ENCODE data around the gene HACD4.
"Not testable (repeated sequence)": the region's sequence is repeated elsewhere in the genome, so short reads cannot be mapped to it uniquely, and the experiment has no call there.

Gene HACD4

DNA sequence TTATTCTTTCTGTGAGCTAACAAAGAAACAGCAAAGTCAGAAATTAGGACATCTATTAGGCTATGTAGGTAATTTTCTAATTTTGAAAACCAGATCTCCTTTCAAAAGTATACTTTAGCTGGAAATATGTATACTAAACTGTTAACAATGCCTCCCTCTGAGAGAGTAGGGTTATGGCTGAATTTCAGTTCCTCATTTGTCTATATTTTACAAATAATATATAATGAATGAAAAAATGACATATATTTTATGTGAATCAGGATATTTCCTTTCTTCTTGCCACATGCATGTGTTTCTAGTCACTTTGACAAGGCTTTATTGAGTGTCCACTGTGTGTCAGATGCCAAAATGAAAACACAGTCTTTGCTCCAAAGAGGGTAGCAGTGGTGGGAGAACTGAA is 15.4 kb downstream of the HACD4 start:
- no peak for DNase-seq

DNA sequence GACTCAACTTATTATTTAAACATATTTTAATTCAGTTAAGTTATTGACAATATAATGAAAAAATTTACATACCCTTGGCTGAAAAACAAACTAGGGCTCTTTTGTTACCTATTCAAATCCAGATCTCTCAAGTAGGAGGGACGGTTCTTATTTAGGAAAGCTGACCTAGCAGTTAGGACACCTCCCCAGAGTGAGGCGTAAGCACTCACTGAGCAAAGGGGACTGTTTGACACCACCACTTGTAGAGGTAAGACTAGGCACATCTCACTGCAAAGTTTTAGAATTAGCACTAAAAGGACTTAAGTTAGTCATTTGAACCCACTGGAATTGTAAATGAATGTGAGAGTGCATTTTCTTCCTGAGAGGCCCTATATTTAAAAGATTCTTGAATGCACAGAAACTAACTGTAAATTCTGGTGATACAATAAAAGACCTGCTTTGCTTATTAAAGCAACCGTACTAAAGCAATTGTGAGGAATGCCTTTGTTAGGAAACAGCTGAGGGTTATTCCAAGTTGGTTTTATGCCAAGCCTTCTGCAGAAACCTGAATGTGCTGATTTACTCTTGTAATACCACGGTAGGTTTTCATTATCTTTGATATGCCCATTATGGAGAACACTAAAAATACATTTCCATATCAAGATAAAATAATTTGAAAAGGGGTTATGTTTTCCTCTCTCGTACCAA is 16.2 kb downstream of the HACD4 start:
- DNase-seq, result no peak

DNA sequence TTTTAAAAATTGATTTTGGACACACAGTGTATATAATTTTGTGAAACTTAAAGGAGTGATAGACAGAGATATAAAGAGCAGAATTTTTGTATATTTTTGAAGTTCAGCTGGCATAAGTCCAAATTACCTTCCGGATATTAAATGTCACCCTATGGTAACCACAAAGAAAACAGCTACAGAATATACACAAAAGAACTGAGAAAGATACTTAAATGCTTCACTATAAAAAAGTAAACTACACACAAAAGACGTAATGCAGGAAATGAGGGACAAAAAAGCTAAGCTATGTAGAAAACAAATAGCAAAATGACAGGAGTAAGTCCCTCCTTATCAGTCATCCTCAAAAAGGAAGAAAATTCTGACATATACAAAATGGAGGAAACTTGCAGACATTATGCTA is 29.4 kb downstream of the HACD4 start:
- no peak for DNase-seq

DNA sequence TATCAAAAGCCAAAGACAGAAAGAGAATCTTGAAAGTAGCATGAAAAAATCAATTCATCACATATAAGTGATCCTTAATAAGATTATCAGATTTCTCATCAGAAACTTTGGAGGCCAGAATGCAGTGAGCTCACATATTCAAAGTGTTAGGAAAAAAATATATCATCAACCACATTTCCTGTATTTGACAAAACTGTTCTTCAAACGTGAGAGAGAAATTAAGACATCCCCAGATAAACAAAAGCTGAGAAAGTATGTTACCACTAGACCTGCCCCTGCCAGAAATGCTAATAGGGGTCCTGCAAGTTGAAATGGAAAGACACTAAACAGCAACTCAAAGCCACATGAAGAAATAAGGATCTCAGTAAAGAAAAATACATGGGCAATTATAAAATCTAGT is 29.9 kb downstream of the HACD4 start:
- no peak for DNase-seq

DNA sequence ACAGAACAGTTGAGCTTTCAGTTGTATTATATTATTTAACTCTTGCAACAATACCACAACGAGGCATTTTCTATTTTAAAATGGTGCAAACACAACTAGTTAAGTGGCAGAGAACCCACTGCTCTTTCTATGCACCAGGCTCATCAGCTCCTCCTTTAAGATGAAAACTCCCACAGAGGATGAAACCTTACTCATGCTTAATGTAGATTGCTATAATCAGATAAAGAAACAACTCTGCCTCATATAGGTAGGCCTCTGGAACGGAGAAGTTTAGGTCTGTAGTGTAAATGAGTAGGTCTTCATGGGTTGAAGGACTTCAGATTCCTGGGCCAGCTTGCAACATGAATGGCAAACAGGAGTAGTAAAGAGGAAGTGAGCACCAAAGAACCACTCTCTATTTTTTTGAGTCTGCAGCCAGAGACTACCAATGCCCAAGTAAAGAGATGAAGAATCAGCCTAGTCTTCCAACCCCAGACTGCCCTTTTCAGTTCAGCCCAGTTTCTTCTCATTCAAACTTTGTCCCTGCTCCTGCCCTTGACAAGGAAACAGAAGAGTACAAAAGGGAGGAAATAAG is 33.9 kb downstream of the HACD4 start:
- no peak for DNase-seq

DNA sequence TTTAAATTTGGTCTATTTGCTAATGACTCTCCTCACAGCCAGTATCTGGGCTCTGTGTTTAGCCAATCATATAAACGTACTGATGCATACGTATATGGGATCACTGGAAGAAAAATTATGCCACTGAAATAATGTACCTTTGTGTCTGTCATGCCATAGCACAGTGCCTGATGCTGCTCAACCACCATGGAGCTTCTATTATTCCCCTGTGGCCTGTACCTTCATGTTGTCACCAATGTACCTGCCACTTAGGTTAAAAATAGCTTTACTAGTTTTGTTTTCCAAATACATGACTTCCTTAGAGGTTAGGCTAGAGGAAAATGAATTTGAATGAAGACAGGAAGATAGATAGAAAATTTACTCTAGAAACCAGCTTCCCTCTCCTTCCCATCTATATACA is 34.6 kb downstream of the HACD4 start:
- DNase-seq, result no peak

DNA sequence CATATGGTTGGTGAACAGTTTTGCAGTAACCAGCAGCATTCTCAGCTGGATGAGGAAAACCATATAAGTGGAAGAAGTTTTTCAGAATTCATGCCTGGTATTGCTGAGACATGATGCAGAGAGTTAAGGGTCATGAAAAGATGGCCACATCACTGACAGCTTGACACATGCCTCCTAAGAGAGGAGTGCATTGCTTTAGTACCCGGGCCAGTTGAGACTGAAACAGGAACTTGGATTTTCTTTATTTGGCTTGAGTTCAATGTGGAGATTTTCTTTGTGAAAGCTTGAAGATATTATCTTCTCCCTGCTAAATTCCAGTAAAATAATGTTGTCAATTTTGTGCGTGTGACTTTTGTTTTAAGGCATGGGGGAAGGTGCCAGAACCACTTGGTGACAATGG is 35.8 kb downstream of the HACD4 start:
- DNase-seq, result no peak

GRCh38 chr9:20994486-20994885 is 37.0 kb downstream of the HACD4 start:
- DNase-seq, result no peak

DNA sequence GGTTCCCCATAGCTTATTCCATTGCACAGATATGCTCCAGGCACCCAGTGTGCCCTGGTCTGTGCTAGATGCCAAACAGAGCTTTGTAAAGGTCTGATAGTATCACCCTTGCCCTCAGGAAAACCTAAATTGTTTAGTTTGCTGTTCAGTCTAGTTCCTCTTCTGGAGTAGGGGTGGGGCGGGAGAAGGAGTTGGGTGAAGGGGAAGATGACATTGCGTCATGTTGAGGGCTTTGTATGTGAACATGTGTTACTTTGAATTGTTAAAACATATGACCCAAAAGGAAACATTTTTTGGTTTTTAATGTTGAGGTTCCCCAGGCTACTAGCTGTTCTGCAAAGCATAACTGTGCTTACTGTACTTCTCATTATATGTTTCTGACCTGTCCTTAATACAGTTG is 40.6 kb downstream of the HACD4 start:
- DNase-seq, result no peak

DNA sequence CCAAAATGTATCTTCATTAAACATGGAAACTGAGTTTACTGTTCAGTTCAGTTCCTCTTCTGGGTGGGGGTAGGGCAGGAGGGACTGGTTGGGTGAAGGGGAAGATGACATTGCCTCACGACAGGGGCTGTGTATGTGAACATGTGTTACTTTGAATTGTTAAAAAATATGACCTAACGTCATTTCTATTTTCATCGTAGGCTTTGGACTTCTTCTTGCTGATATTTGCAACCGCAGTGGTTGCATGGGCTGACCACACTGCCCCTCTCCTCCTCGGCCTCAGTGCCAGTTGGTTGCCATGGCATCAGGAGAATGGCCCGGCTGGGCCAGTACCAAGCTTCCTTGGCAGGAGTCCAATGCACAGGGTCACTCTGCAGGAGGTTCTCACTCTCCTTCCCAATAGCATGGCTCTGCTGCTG is 41.5 kb downstream of the HACD4 start:
- DNase-seq, result no peak

DNA sequence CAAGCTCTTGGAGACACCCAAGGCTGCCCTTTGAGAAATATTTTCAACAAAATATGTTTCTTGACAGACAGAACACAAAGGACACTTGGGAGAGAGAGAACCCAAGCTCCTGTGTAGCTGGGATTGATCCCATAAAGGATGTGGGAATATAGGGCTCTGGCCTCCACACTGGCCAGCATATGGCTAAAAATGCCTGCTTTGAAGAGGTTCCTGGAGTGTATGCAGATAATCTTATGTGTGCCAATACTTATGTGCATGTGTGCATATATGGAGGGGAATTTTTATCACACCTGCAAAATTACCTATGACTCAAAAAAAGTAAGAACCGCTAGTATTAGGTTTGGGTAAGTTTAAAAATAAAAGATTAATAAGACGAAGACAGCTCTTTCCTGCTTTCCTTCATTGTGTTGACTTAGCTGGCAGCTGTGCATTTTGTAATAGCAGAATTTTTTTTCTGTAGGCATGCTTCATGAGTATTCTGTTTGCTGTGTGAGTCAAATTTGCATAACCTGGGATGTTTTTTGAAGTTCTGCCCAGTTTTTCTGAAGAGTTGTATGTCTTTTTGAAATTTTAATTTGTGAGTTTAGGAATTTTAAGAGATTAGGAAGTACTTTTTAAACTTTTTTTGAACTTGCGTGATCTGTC is 42.6 kb downstream of the HACD4 start:
- no peak for DNase-seq

- DNase-seq, result no peak
Measured at GRCh38 chr9:20988061-20988460, 43.4 kb downstream of the HACD4 start.

GRCh38 chr9:20987521-20987920 is 43.9 kb downstream of the HACD4 start:
- DNase-seq, result no peak

DNA sequence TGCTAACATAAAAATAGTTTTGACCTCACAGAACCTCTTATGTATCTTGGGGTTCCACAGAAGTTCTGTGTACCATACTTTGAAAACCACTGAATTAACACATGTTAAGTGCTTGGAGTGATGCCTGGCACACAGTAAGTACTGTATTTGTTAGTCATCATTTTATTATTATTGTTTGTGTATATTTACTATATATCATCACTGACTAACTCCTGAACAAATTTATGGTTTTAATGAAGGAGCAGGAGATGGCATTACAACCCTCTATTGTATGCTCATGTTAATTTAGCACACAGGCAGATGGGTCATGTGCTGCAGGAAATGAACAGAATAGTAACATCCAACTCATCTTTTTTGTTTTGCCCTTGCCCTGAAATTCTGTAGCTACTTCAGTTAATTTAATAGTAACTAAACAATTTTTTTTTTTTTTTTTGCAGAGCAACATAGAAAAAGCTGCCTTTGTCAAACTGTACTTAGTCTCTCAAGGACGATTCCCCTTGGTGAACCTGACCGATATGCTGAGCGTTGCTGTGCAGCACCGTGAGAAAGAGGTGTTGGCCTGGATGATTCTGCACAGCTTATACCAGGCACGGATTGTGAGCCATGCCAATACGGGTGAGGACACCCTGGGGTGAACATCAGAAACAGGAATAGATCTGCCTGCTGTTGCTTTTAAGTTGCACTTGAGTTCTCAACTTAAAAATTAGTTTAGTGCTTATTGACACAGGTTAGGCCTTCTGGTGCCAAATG is 45.4 kb downstream of the HACD4 start:
- no peak for DNase-seq

- no peak for DNase-seq
Measured at GRCh38 chr9:20984506-20984905, 46.9 kb downstream of the HACD4 start.

DNA sequence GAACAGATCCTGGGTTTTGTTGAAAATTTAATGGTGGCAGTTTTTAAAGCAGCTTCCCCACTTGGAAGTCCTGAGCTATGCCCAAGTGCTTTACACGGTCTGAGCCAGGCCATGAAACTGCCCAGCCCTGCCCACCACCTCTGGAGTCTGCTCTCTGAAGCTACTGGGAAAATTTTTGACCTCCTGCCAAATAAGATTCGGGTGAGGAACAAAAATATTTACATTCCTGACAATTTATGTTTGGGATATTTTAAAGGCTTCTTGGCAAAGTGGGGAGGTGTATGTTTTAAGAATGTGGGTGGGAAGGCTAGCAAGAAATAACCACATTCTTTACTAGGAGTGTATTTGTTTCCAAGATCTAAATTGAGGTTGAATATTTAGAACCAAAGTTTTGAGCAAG is 50.0 kb downstream of the HACD4 start:
- no peak for DNase-seq

DNA sequence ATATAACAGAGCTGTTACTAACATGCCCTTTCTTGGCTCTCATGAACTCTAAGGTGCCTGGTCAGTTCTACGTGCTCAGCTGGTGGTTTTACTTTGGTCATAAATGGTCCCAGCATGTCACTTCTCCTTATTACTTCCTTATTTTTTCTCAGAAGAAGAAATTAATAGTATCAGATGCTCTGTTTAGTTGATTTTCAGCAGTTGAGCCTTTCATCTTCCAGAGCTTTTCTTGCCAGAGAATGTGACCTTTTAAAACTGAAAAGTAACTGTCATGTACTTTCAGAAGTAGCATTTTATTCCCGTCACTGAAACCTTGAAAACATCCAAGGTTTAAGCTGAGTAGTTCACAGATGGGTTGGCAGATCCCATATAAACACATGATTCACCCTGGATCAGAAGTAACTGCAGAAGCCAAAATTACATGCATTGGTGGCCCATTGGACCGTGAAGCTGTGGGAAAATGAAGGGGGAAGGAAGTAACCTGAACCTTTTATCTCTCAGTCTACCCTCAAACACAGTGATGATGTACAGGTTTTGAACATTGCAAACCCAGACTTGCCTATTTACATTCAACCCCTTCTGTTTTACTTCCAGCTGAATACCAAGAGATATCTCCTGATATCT is 50.5 kb downstream of the HACD4 start:
- no peak for DNase-seq

- DNase-seq, result no peak
Measured at GRCh38 chr9:20978249-20978648, 53.2 kb downstream of the HACD4 start.

GRCh38 chr9:20974191-20974938 is 57.1 kb downstream of the HACD4 start:
- DNase-seq, result not testable (repeated sequence)

- not testable (repeated sequence) for DNase-seq
Measured at GRCh38 chr9:20973246-20973947, 58.0 kb downstream of the HACD4 start.

DNA sequence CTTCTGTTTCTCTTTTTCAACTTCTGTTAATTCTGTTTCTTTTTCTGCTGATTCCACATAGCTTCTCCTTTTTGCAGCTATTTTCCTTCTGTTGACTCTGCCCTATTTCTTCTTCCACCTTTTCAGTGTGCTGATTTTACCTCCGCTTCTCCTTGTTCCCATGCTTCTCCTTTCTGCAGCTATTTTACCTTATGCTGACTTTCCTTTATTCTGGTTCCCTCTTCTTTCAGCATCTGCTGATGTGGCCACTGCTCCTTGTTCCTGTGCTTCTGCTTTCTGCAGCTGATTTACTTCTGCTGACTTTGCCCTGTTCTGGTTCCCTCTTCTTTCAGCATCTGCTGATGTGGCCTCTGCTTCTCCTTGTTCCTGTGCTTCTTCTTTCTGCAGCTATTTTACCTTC is 58.8 kb downstream of the HACD4 start:
- DNase-seq, result no peak

All from activated naive CD4-positive, alpha-beta T cell treated with Interleukin-2 at 50 U/mL for 16 hours (primary cell).